Thyroid gland (tissue), 4 donors: Measurements from ENCODE around the gene COG5.

Experiments used
- POLR2A ChIP-seq, 2 donors: fragments of 450-650 bp; IDR thresholded peaks; one replicate each; pipeline ENCODE4 v1.6.1; 2017; ENCODE audit warnings: antibody characterized with exemption in 2 of 2, mild to moderate bottlenecking in 2 of 2, moderate library complexity in 1 of 2
- TF ChIP-seq, protein P1 (sequence below), 6 experiments: fragments of 200-600 bp in 3 of 6; fragments of 450-650 bp in 3 of 6; sonication (generic) in 3 of 6; IDR thresholded peaks; one replicate each; pipeline ENCODE4 v1.5.1; 2016 to 2019; ENCODE audit warnings: antibody characterized with exemption in 6 of 6, mild to moderate bottlenecking in 2 of 6, inconsistent platforms in 1 of 6, moderate library complexity in 1 of 6

DNA sequence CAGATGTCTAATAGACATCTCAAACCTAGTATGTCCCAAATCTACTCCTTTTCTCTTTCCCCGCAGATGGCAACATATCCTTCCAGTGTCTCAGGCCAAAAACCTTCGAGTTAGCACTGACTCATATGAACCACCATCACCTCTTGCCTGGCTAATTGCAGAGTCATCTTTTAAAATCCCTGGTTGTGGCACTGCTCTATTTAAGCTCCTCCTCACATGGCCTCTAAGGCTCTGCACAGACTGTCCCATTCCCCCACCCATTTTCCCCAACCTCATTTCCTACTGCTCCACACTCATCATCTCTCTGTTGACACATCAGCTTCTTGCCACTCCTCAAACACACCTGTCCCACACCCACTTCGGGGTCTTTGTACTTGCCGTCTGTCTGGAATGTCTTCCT is 411.7 kb downstream of the COG5 start:
- TF ChIP-seq POLR2A (IDR thresholded peaks at IDR 0.05), result no peak
- TF ChIP-seq, protein P1, sequence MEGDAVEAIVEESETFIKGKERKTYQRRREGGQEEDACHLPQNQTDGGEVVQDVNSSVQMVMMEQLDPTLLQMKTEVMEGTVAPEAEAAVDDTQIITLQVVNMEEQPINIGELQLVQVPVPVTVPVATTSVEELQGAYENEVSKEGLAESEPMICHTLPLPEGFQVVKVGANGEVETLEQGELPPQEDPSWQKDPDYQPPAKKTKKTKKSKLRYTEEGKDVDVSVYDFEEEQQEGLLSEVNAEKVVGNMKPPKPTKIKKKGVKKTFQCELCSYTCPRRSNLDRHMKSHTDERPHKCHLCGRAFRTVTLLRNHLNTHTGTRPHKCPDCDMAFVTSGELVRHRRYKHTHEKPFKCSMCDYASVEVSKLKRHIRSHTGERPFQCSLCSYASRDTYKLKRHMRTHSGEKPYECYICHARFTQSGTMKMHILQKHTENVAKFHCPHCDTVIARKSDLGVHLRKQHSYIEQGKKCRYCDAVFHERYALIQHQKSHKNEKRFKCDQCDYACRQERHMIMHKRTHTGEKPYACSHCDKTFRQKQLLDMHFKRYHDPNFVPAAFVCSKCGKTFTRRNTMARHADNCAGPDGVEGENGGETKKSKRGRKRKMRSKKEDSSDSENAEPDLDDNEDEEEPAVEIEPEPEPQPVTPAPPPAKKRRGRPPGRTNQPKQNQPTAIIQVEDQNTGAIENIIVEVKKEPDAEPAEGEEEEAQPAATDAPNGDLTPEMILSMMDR (IDR thresholded peaks at IDR 0.05), result no peak
